Activated CD4-positive, alpha-beta T cell treated with anti-CD3 and anti-CD28 coated beads, Interleukin-2, amount 50 U/mL, for 4 hours (primary cell): Measurements from ENCODE around the gene ARHGAP26.
A peak's percentile ranks its signal among the peaks of the same experiment; 100 is the strongest.

Experiments used
- DNase-seq, 2 experiments: peaks; one replicate each; pipeline ENCODE4 v3.0.0-alpha.2; 2020

The ARHGAP26 gene

DNA sequence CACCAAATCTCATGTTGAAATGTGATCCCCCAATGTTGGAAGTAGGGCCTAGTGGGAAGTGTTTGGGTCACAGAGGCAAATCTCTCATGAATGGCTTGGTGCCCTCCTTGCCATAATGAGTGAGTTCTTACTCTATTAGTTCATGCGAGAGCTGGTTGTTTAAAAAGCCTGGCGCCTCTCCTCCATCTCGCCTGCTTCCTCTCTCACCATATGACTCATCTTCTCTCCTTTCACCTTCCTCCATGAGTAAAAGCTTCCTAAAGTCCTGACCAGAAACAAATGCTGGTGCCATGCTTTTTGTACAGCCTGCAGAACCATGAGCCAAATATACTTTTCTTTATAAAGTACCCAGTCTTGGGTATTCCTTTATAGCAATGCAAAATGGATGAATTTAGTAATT is 20.9 kb upstream of the ARHGAP26 start:
- DNase-seq = no peak

DNA sequence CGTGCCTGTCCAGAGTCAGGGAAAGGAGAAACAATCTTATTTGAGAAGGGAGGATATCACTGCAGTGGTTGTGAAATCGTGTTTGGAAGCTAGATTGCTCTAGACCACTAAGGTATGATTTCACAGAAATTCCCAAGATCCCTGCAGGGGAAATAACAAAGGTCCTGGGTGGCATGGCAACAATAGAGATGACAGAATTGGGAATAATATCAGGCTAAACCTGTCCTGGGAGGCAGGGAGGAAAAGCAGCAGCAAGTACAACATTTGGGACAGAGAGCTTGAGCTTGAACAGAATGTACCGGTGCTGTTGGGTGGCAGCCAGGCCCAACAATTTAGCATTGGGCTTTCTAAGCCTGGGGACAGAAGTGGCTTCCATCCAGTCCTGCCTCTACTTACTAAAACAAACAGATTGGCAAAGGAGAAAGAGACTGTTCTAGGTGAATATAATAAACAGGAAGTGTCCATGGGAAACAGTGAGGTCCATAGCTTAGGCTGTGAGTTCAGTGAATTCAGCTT is 17.0 kb upstream of the ARHGAP26 start:
- DNase-seq = no peak

DNA sequence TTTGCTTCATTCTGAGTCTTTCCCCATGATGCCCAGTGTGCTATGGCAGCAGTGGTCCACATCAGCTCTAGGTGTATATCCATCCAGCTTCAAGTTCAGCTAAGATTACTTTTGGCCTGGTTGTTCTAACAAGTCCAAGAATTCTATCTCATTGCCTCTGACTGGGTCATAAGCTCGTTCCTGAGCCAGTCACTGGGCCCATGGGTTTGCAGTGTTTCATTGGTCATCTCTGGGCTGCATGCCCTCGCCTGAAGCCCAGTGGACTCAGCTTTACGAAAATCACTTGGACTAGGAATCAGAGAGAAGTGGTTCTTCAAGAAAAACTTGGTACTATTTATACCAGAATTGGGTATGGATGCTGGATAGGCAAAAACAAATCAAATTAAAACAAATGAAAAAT is 16.1 kb upstream of the ARHGAP26 start:
- DNase-seq = no peak

DNA sequence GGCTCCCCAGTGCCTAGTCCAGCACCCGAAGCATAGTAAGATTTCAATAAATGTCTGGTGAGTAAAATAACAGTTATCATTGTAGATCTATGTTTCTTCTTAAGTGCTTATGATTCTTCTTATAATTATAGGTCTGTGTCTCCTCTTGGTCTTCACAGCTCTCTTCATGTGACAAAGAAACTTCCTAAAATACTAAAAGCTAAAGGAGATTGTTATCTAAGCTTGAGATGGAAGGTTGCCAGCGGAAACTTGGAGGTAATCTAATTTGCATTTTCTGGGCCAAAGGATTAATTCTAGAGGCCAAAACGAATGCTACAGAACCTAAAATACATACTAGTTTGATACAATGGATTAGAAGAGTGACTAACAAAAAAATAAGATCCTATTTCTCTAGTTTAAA is 13.6 kb upstream of the ARHGAP26 start:
- DNase-seq = no peak

DNA sequence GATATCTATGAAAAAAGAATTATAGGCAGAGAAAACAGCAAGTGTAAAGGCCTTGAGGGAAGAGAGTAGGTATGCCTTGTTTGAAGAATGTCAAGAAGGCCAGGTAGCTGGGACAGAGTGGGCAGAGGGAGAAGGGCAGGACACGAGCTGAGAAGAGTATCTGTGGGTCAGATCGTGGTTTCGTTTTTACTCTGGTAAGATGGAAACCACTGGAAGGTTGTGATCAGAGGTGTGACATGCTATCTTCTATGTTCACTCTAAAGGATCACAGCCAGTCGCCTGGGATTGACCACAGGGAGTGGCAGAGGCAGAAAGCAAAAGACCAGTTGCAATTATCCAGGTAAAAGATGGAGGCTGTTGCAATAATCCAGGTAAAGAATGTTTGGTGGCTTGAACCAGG is 12.6 kb upstream of the ARHGAP26 start:
- DNase-seq = no peak

DNA sequence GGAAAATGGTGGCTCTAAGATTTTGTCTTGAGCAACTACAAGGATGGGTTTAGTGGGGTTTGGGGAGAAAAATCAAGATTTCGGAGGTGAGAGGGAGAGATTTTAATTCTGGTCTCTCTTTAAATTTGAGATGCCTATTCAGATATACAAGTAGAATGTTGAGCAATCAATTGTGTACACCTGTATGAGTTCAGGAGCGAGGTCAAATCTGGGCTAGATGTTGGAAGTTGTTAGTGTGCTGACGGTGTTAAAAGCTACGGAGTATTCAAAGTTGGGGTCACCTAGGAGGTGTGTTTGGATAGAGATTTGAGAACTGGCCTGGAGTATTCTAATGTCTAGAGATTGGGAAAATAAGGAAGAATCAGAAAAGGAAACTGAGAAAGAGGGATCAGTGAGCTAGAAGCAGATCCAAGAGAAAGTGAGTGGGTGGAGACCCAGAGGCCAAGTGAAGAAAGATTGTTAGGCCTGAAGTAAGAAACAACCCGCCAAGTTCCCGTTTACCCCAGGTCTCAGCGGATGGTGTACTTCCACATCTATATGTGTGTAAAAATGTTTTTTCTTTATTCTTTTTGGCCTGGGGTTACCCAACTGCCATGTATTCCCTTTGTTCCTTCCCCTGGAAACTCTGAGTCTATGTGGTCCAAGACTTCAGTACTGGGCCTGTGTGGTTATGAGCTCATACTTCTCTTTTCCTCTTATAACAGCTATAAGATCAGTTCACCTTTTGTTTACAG is 11.9 kb upstream of the ARHGAP26 start:
- DNase-seq = no peak

DNA sequence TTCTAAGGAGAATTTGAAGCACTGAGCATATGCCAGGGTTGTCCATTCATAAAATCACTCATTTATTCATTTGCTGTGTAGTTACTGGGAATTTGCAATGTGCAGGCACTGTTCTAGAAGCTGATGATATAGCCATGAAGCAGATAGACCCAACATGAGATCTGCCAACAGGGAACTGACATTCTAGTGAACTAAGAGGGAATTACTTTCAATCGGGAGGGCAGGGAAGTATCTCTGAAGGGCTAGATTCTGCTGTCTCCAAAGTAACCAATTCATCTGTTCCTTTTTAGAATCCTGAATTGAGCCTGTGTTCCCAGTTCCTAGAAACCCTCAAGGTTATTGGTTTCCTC is 11.4 kb upstream of the ARHGAP26 start:
- DNase-seq = no peak

DNA sequence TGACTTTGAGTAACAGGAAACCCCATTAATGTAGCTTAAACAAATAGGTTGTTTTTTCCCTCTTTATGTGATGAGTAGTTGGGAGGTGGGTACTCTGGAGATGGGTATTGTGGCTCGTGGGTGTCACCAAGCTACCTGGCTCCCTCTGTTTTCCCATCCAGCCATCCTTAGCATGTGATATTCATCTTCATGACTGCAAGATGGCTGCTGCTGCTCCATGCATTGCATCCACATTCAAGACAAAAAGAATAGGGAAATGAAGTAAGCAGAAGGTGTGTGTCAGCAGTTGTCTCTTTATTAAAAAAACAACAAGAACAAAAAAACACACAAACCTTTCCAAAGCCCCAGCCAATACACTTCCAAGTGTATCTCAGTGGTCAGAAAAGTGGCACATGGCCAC is 6.5 kb upstream of the ARHGAP26 start:
- DNase-seq = no peak

DNA sequence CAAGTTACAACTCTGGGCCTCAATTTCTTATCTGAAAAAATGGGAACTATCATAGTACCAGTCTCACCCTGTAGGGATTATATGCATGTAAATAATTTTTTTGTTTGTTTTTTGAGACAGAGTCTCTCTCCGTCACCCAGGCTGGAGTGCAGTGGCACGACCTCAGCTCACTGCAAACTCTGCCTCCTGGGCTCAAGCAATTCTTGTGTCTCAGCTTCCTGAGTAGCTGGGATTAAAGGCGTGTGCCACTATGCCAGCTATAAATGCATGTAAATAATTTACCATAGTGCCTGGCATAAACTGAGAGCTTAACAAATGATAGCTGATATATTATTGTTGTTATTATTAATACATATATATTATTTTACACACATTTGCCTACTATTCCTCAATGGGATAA is 3.0 kb upstream of the ARHGAP26 start:
- no peak for DNase-seq

DNA sequence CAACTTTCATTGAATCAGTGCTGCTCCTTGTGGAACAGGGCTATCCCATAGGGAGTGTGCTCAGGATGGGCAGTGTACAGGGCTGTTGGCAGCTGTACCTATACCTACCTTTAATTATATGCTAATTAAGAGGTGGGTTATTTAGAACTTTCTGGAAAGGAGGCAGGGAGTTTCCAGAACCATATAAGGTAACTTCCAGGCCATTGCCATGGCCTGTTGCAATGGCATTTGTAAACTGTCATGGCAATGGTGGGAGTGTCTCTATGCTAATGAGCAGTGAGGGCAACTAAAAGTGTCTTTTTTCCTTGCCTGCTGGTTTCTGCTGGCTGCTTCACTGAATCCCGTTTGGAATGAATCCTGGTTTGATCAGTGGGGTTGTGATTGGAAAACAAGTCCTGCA is 2.3 kb upstream of the ARHGAP26 start:
- no peak for DNase-seq

DNA sequence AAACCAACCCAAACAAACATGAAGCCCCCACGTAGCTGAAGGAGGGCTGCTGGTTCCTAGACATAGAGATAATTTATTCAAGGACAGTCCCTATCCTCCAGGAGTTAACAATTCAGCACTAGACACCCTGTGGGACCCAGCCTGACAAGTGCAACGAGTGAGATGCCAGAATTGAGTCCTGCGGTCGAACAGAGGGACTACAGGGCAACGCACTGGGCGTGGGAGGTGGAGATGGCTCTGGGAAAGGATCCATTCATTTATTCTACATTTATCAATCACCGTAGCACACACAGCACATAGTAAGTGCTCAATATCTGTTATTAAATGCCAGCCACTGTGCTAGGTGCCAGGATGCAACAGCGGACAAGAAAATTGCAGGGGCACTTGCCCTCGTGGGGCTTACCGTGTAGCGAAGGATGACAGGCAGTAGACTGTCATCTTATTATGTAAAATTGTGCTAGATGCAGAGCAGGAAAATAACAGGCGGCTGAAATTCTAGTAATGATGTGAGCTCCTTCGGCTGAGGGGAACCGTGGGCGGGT is 855 bp upstream of the ARHGAP26 start:
- no peak for DNase-seq

DNA sequence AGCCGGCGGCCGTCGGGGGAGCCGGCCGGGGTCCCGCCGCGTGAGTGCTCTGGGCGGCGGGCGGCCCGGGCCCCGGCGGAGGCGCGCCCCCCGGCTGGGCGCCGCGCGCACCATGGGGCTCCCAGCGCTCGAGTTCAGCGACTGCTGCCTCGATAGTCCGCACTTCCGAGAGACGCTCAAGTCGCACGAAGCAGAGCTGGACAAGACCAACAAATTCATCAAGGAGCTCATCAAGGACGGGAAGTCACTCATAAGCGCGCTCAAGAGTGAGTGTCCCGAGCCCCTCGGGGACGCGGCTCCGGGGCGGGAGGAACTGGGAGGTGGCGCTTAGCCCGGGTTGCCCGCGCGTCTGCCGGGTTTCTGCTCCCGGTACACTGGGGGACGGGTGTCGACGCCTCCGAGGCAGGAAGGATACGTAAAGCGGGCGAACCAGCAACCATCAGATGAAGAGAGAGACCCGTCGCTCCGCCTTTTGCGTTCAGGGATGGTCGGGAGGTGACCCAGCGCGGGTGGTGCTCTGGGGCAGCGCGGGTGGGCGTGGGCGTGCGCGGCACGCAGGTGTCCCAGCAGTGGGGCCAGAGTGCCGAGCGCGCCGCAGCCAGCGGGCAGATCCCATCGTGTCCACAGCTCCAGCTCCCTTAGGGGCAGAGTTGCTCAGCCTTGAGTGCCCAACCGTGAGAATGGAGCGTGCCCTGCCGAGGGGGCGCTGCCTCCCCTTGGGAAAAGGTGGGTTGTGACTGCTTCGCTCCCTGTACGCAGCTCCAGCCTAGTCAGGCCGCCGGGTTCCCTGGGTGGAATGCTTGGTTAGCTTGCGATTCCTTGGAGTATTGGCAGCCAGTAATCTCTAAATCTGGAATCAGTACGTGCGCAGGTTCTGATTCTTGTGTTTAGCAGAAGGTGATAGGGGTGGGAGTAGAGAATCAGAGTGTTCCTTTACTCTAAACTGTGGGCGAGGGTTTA is 753 bp downstream of the ARHGAP26 start:
- DNase-seq = peak; percentile 35 to 44

DNA sequence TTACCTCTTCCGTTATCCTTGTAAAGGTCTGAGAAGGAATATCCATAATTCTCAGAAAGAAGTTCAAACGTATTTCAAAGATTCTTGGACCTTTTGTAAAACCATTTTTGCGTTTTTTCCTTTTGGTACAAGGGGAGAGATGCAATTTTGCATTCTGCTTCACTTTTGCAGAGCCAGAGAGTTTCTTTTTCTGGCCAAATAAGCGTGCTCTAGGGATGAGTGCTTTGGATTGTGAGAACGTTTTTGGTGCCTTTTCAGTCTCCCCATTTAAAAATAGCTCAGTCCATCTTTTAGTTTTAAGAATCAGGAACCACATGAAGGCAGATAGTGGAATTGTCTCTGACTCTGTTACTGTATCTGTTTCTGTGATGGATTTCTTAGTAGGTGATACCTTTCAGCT is 1.5 kb downstream of the ARHGAP26 start:
- no peak for DNase-seq

DNA sequence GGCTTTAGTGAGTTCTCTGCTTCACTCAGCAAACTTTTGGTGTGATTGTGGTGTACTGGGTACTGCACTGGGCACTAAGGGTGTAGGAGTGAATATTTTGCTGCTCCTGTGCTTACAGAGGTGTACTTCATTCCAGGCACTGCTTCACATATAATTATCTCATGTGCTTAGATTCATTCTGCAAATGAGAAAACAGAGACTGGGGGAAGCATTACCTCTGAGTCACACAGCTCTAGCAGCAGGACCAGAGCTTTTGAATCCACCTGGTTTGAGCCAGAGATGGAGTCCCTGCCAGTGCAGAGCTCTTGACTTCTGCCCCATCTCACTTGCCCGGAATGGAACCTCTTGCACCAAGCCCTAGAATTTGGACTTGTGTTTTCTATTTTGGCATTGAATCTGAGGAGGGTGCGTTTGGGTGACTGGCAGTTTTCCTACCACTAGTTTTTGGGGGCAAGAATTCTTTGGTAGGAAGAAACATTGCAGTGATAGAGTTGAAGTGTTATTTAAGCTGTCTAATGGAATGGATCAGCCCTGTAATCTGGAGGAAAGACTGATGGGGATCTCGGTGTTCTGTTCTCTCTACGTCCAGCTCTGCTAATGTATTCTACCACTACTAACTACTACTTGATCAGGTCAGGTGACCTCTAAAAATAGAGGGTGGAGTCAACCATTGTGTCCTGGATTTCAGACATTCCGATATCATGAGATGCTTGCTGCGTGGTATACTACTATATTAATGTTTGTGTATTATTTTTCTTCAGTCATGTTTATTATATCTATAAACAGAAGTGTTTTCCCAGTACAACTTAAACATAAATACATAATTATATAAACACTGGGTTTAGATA is 2.5 kb downstream of the ARHGAP26 start:
- DNase-seq = no peak

DNA sequence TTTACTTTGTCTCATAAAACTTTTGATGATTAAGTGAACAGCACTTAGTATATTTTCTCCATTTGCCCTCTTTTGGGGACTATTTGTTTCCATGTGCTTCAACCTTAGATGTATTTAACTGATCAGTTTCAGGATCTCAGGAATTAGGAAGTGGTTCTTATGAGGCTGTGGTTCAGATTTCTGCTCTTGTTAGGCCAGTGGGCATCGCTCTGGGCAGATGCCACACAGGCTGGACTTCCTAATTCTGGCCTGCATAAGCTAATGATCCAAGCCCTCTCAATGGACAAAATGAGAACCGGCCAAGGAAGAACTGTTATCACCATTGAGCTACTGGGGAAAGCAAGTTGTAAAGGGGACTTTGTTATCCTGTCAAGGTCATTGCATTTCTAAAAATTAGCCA is 6.9 kb downstream of the ARHGAP26 start:
- DNase-seq = no peak

DNA sequence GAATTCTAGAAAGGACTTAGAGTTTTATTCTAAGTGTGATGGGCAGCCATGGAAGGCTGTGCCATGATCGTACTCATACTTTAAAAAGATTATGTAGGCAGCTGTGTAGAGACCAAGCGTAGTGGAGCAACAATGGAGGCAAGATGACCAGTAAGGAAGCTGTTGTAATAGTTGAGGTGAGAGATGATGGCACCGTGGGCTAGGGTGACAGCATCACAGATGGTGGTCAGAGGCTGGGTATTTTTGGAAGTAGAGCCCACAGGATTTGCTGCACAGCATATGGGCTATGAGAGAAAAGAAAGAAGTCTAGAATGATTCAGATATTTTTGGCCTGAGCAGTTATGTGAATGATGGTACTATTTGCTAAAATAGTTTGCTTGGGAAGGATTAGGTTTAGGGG is 7.7 kb downstream of the ARHGAP26 start:
- no peak for DNase-seq

DNA sequence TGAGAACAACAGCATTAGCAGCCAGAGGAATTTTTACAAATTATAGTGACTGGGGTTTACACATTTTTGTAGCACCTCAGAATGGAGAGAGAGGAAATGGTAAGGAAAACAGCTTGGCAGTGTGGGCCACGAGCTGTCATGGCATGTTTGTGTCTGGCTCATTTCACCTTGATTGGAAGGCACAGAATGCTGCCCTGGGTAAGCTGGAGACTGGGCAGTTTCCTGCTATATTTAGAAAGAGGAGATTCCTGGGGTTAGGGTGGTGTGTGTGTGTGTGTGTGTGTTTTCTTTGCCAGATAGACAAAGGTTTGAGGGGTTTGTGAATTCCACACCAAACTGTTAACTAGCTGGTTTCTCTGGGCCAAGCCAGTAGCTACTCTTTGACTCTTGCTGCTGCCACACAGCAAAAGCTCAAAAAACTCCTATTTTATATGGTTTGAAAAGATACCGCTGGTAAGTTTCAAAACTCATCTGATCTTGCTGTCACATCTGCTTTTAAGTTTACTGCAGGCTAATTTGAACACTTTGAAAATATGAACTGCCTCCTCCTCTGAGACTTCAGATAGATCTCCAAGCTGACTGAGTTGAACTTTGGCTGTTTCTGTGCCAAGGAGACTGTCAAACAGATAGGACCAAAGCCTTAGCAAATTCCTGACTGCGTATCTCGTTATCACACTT is 9.1 kb downstream of the ARHGAP26 start:
- DNase-seq = no peak

DNA sequence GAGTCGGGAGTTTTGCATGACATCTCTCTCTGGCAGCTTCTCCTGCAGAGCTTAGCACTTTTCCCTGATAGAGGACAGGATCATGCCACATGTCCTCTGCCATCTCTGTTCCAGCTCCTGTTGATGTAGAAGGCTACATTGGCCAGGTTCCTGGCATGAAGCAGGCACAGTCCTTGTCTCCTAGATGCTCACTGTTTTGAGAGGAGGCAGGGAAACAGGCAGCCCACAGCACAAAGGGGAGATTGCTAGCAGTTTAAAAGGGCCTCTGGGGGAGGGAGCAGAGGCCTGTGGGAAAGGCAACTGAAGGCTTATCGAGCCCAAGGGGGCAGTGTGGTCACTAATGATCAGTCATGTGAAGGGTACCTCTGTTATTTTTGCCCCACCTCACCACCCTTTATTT is 10.7 kb downstream of the ARHGAP26 start:
- no peak for DNase-seq

DNA sequence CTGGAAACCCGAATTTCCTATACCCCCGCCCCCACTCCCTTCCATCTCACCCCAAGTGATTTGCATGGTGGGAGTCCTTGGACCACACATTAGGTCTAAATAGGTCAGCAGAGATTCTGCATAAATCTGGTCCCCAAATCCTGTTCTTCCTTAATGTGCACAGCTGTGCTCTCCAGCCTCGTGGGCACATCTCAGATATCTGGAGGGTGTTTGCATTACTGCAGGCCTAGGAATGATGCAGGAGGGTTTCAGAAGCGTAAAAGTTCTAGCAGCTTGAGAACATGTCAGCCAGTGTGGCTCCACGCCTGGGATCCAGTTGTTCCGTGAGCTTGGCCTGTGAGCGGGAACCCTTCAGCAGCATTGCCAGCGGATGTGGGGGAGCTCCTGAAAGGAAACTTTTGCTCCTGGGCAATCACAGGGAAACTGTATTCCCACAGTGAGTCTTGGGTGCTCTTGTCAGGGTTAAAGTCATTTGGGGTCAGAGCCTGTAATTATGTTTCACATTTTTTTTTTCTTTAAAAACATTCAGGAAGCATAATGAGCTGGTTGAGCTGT is 12.9 kb downstream of the ARHGAP26 start:
- DNase-seq = no peak

DNA sequence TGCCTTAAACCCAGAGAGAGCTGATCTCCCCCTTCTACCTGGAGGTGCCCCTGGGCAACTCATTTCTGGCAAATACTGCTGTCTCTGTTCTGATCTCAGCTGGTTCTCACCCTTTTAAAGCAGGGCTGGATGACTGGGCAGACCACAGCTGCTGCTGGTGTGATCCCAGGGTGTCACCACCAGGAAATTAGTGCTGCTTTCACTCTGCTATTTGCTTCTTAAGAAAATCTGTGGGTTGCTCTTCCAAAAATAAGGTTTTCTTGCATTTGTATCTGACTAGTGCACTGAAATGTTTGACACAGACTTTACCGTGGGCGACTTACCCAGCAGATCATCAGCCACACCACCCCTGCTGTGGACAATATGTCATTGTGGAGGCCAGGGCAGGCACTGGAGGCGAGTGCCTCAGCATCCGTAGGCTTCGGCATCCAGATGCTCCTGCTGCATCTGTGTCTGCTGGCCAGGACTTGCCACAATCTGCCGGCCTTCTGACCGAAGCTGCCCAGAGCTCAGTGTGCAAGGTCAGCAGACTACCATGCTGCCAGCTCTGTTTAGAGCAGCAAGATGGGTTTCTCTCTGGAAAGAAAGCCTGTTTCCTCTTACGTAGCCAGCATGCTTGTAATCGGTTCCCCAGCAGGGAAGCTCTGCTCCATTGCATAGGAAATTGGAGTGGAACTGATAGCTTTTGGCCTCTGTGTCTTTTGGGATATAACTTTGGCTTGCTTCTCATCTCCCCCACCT is 13.6 kb downstream of the ARHGAP26 start:
- DNase-seq = no peak

DNA sequence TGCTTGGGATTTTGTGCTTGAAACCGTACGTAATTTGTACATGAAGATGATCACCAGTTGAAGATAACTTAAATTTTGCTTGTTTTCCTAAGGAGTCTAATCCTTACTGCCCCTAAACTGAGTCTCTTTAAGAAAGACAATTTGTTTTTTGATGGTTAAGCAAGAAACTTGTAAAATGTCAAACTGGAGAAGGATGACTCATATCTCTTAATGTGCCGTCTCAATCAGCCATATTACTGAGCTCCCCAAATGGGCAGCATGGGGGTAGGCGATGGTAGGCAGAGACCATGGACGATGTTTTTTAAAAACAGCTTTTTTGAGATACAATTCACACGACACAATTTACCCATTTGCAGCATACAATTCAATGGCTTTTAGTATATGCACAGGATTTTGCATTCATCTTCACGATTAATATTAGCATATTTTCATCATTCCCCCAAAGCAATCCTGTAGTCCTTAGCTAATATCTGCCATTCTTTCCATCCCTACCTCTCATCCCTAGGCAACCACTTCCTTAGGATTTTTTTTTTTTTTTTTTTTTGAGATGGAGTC is 14.3 kb downstream of the ARHGAP26 start:
- DNase-seq = no peak
